SK-N-MC (cell line): ENCODE measurements around the gene PKDREJ.

Experiments used
- DNase-seq: peaks from one replicate; pipeline ENCODE4 v3.0.0-alpha.2; 2011; ENCODE audit warnings: low read depth, low spot score
- H3K27ac ChIP-seq: fragments of 200-600 bp; sonication (generic); 2 replicates; pipeline ENCODE4 v1.5.1; 2016; ENCODE audit warnings: mixed run types
- H3K36me3 ChIP-seq: fragments of 200-600 bp; sonication (generic); 2 replicates; pipeline ENCODE4 v1.6.1; 2017; ENCODE audit warnings: antibody characterized with exemption, low read length, mixed read lengths; ENCODE audit not compliant: insufficient read depth
- H3K4me3 ChIP-seq: fragments of 200-600 bp; sonication (generic); 2 replicates; pipeline ENCODE4 v1.5.1; 2016
- H3K9ac ChIP-seq: fragments of 200-600 bp; sonication (generic); 2 replicates; pipeline ENCODE4 v1.8.0; 2017; ENCODE audit warnings: mixed run types, mixed read lengths; ENCODE audit not compliant: insufficient read length
- H3K9me3 ChIP-seq: fragments of 200-600 bp; sonication (generic); 2 replicates; pipeline ENCODE4 v1.6.1; 2017; ENCODE audit warnings: low read depth, mild to moderate bottlenecking, antibody characterized with exemption, low read length, moderate library complexity, mixed read lengths
- EZH2 ChIP-seq: fragments of 200-600 bp; sonication (generic); IDR thresholded peaks from one replicate; pipeline ENCODE4 v1.6.1; 2017; ENCODE audit warnings: antibody characterized with exemption
- FOXP2 ChIP-seq: optimal IDR thresholded peaks from 2 replicates; pipeline ENCODE3; 2011; ENCODE audit warnings: mild to moderate bottlenecking, moderate library complexity; ENCODE audit not compliant: insufficient read depth; ENCODE audit errors: extremely low read length, control extremely low read depth
- POLR2AphosphoS5 ChIP-seq: IDR thresholded peaks from 2 replicates; pipeline ENCODE4 v1.6.1; 2012; ENCODE audit warnings: mild to moderate bottlenecking, low read depth, low read length, borderline replicate concordance

Gene PKDREJ

DNA sequence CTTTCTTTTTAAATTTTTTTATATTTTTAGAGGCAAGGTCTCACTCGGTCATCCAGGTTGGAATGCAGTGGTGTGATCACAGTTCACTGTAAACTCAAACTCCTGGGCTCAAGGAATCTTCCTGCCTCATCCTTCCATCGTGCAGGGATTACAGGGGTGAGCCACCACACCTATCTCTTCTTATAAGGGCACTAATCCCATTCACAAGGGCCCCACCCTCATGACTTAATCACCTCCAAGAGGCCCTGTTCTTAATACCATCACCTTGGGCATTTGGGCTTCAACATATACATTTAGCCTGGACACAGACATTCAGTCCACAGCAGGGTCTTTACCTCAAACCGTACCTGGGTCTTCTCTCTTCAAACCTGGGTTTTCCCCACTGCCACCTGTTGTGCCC is 29.0 kb upstream of the PKDREJ start:
- Histone ChIP-seq H3K9me3 (no peaks in the 10 kb centered on the region), H3K9ac (no peak overlapping the region), H3K36me3 (no peaks in the 10 kb centered on the region), H3K27ac (no peak overlapping the region), H3K4me3 (no peak overlapping the region)
- DNase-seq: no peak
- TF ChIP-seq POLR2AphosphoS5 (no peak), EZH2 (no peak), FOXP2 (no peak)

DNA sequence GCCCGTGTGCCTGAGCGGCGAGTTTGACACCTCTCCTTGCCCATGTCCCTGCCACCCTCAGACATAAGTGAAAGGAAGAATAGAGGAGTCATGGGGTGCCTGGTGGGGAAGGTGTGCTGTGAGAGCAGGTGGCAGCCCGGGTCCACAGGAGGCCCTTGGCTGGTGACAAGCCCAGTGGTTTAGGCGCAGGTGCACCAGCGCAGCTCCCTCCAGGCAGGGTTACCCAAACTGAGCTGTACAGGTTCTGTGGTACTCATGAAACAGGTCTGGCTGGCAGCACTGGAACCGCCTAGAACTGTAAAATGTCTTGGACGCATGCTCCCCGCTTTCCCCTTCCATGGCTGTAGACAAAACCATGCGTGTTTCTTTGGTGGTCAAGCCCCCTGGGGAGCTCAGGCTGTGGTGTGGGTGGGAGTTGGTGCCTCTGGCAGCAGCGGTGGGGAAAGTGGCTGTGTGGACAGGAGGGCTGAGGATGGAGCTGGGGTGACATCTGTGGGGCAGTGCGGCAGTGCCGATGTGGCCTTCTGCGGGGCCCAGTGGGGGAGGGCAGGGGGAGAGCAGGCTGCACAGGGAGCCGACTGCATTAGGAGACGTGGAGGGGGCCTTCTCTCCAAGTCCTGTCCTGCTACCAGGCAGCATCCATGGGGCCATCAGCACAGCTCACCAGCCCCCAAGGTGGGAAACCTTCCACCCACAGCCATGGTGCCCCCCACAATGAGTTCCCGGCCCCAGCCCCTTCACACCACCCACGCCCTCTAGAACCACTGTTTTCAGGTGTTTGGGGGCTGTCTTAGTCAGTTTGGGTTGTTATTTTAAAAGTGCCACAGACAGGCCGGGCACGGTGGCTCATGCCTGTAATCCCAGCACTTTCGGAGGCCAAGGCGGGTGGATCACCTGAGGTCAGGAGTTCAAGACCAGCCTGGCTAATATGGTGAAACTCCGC is 28.0 kb upstream of the PKDREJ start:
- H3K36me3 ChIP-seq: no peaks in the 10 kb centered on the region
- no peaks in the 10 kb centered on the region for H3K9me3 ChIP-seq
- H3K4me3 ChIP-seq: no peak overlapping the region
- no peak overlapping the region for H3K27ac ChIP-seq
- no peak overlapping the region for H3K9ac ChIP-seq
- TF ChIP-seq EZH2 (no peak), FOXP2 (no peak), POLR2AphosphoS5 (no peak)
- no peak for DNase-seq

DNA sequence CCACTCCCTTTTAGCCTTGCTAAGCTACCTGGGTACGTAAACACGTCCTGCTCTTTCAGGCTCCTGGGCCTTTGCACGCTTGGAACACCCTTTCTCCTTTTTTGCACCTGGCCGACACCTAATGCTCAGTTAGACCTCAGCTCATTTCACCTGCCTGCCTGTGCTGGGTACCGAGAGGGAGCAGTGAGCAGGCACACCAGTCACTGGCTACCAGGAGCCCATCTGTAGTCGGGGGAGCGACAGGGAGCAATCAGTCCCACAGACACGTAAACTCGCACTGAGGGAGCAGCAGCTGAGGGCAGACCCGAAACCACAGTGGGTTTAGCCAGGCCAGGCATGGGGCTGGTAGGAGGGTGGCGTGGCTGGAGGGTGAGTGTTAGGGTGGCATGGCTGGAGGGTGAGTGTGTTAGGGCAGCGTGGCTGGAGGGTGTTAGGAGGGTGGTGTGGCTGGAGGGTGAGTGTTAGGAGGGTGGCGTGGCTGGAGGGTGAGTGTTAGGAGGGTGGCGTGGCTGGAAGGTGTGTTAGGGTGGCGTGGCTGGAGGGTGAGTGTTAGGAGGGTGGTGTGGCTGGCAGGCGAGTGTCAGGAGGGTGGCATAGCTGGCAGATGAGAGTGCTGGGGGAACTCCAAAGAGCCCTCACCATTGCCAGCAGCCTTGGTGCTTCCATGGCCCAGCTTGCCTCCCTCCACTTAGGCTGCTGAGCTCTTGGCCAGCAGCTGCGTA is 27.1 kb upstream of the PKDREJ start:
- Histone ChIP-seq H3K36me3 (no peaks in the 10 kb centered on the region), H3K27ac (no peak overlapping the region), H3K9ac (no peak overlapping the region), H3K4me3 (no peak overlapping the region), H3K9me3 (no peaks in the 10 kb centered on the region)
- TF ChIP-seq POLR2AphosphoS5: no peak
- TF ChIP-seq EZH2: no peak
- TF ChIP-seq FOXP2: no peak
- no peak for DNase-seq

DNA sequence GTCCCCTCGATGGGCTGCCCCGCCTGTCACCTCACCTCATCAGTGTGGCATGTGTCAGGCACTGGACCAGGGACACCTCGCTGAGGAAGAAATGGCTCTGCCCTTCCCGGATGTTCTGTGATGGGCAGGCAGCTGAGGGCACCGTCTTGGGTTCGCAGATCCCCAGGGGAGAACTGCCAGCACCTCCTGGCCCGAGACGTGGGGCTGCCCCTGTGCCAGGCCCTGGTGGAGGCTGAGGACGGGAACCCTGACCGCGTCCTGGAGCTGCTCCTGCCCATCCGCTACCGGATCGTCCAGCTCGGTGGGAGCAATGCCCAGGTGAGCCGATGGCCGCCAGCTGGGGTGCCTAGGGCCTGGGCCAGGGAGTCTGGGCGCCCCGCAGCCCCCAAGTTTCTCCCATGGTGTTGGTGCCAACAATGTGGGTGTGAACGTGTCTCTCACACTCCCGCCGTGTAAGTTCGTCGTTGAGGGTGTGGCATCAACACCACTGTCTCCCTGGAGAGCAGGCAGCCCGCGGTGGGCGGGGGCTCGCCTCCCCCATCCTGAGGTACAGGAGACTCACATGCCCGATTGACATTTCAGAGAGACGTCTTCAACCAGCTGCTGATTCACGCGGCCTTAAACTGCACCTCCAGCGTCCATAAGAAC is 26.2 kb upstream of the PKDREJ start:
- Histone ChIP-seq H3K9me3 (no peaks in the 10 kb centered on the region), H3K36me3 (no peaks in the 10 kb centered on the region), H3K27ac (no peak overlapping the region), H3K9ac (no peak overlapping the region), H3K4me3 (no peak overlapping the region)
- DNase-seq: no peak
- TF ChIP-seq FOXP2 (no peak), EZH2 (no peak), POLR2AphosphoS5 (no peak)

DNA sequence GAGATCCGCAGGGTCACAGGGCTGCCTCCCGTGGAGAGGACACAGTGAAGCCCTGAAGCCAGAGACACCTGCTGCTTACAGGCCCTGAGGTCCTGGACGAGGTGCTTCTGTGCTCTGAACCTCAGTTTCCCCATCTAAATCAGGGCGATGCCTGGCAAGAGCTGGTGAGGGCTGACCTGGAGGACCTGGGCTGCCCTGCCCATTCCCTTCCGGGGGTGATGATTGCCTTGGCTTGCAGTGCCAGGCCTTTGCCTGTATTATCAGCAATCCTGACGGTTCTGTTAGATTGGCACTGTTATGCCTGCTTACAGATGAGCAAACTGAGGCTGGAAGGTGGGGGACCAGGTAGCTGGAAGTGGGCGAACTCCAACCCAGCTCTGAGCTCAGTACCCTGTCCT is 25.7 kb upstream of the PKDREJ start:
- no peak overlapping the region for H3K27ac ChIP-seq

DNA sequence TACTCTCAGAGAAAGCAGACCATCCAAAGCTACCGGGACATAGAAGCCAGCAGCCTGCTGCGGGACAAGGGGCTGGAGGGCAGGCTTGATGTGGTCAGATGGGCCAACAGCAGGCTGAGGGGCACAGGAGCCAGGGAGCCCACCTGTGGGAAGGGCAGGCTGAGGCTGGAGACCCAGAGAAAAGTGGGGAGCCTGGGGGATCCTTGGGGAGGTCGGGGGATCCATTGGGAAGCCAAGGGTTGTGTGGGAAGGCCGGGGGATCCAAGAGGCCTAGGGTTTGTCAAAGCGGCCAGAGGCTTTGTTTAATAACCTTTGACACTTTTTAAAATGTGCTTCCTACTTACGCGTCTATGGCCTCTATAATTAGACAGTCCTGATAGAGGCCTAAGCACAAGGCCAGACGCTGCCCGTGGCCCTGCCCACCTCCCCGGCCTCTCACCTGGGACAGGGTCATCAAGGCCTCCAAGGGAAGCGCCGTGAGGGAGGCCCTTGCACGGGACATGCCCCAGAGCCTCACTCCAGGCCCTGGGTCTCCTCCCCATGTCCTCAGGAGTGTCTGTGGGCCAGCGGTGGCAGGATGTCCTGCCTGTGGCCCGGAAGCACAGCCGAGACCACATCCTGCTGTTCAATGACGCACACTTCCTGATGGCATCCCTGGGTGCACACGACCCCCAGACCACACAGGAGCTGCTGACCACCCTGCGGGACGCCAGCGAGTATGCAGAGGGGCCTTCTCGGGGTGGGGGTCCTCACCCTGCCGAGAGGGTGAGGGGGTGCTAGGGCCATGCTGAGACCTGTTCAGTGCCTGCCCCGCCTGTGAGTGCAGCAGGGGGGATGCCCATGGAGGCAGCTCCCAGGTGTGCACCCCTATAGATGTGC is 25.0 kb upstream of the PKDREJ start:
- TF ChIP-seq FOXP2 (no peak), POLR2AphosphoS5 (no peak), EZH2 (no peak)
- DNase-seq: no peak
- Histone ChIP-seq H3K4me3 (no peak overlapping the region), H3K27ac (no peak overlapping the region), H3K9ac (no peak overlapping the region), H3K36me3 (no peaks in the 10 kb centered on the region), H3K9me3 (no peaks in the 10 kb centered on the region)

More for the DNA sequence above, 25.7 kb upstream of the PKDREJ start:
- no peak overlapping the region for H3K4me3 ChIP-seq
- DNase-seq: no peak
- H3K36me3 ChIP-seq: no peaks in the 10 kb centered on the region
- no peaks in the 10 kb centered on the region for H3K9me3 ChIP-seq
- TF ChIP-seq POLR2AphosphoS5 (no peak), EZH2 (no peak), FOXP2 (no peak)
- H3K9ac ChIP-seq: no peak overlapping the region

DNA sequence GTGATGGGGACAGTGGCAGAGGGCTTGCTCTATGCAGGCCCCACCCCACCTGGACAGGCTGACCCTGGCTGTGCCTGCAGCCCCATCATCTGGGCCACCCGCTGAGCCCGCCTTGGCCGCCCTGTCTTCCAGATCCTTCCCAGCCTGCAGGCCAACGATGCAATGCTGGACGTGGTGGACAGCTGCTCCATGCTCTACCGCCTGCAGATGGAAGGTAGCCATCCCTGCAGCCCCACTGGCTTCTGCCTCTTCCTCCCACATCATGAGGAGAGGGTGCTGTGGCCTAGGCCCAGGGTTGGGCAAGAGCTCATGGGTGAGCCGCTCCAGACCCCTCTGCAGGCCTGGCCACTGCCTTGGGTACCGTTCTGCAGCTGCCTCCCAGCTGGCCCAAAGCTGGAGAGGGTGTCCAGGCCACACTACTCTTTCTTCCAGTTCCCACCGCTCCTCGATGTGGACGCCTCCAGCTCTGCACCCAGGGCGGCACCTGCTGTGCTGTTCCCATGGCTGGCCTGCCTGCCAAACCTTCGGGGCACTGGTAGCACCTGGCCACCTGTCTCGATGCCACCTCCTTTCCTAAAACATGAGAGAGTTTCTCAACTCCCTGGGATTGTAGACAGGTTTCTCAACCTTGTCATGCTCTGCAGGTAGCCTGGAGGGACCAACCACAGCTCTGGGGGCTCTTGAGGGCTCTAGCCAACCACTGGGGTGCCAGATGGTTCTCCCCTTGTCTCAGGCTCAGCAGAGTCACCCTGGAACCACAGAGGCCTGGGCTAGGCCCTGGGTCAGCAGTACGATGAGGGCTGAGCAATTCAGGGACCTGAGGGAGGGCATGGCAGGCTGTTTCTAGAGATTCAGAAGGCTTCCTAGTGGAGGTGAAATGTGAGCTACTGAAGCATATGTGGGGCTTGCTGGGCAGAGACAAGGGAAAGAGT is 24.1 kb upstream of the PKDREJ start:
- TF ChIP-seq FOXP2: no peak
- no peak for TF ChIP-seq POLR2AphosphoS5
- Histone ChIP-seq H3K36me3 (no peaks in the 10 kb centered on the region), H3K27ac (no peak overlapping the region), H3K9me3 (no peaks in the 10 kb centered on the region), H3K4me3 (no peak overlapping the region), H3K9ac (no peak overlapping the region)
- no peak for DNase-seq
